ENCODE measurements around the gene ZNF337. TPM values are rescaled to one million over a fixed set of nuclear protein-coding genes. Genes with fewer than 3 reads are reported as not detected.

ZNF337 gene
- total and polyA plus RNA-seq, 2 of the 13 experiments (the other 11 are each of a cell fraction or from before 2014, with no cell fraction given), result 17.0 to 19.6 TPM

DNA sequence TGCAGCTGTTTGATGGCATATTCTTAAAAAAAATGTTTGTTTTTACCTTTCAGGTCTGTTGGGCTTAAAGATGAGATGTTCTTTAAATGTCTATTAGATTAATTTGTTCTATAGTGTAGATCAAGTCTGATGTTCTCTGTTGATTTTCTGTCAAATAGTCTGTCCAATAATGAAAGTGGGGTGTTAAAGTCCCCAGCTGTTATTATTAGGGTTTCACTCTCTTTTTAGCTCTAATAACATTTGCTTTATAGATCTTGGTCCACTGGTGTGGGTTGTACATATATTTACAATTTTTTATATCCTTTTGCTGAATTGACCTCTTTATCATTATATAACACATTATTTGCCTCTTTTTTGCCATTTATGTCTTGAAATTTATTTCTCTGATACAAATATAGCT, 11.0 kb upstream of the ZNF337 start:
- no peaks in the 10 kb centered on the region for H4K20me1 ChIP-seq (ENCODE audit: insufficient read depth, low read length)
- H3K27ac ChIP-seq (ENCODE audit: extremely low read length, insufficient read depth, low read length), result no peak overlapping the region
- ATAC-seq, result no peak
- FAIRE-seq, result no peak
- BruUV-seq (replicated peaks), result no TSS peak
- H3K4me3 ChIP-seq (replicated peaks in 1 of 3; ENCODE audit: insufficient read depth in 1 of 3, low read depth in 2 of 3, low read length in 3 of 3), result no peak overlapping the region
- H3K36me3 ChIP-seq (replicated peaks in 1 of 2; ENCODE audit: control insufficient read depth in 1 of 2, insufficient read depth in 2 of 2, low read length in 2 of 2), result peaks cover 0 to 1% of the 10 kb centered on the region in 2 experiments; a peak in 1 of 5 replicates
- no peaks in the 10 kb centered on the region for H3K27me3 ChIP-seq (ENCODE audit: control insufficient read depth in 1 of 2, insufficient read depth in 2 of 2, low read length in 2 of 2)
- peaks cover 2% of the 10 kb centered on the region for H3K79me2 ChIP-seq (ENCODE audit: insufficient read depth, low read length)
- H3K9me3 ChIP-seq (ENCODE audit: low read length), result no peaks in the 10 kb centered on the region
- in situ Hi-C loops (cut with HindIII; ENCODE audit: extremely low pct_ligation_motif_present, low pct_unique_long_range_greater_than_20kb), result no loop called here
- no peak overlapping the region for H3K9ac ChIP-seq (ENCODE audit: insufficient read depth, low read depth, low read length)
- intact Hi-C loops (cut with micrococcal nuclease; ENCODE audit: unreplicated experiment), result no loop called here
- H3K4me2 ChIP-seq (ENCODE audit: low read depth, low read length), result no peak overlapping the region
- peaks cover 29% of the 10 kb centered on the region for H3K4me1 ChIP-seq (ENCODE audit: insufficient read depth, low read length)
- ChIA-PET CTCF (ENCODE audit: low intra/inter-chr PET ratio, low total read pairs) (no interaction called here), POLR2A (no interaction called here)
- no peak overlapping the region for H2AFZ ChIP-seq (ENCODE audit: low read length)
- DNase-seq (ENCODE audit: low spot score), result no peak
- TF ChIP-seq MAF1 (CRISPR knock-in tag; IDR thresholded peaks at IDR 0.05; ENCODE audit: borderline replicate concordance), result no peak
- TF ChIP-seq SAFB2 (CRISPR knock-in tag; IDR thresholded peaks at IDR 0.05; ENCODE audit: borderline replicate concordance, low read depth), result no peak
- no peak for TF ChIP-seq ZNF879 (CRISPR knock-in tag; IDR thresholded peaks at IDR 0.05)
- TF ChIP-seq ZNF281 (CRISPR knock-in tag; IDR thresholded peaks at IDR 0.05; ENCODE audit: borderline replicate concordance), result no peak
- no peak for TF ChIP-seq BATF2 (CRISPR knock-in tag; IDR thresholded peaks at IDR 0.05)
- no peak for TF ChIP-seq DPF2 (CRISPR knock-in tag; IDR thresholded peaks at IDR 0.05; ENCODE audit: borderline replicate concordance, low read depth)
- no peak for TF ChIP-seq PRMT3 (CRISPR knock-in tag; IDR thresholded peaks at IDR 0.05; ENCODE audit: borderline replicate concordance, low read depth)
- TF ChIP-seq WIZ (CRISPR knock-in tag; IDR thresholded peaks at IDR 0.05), result no peak
- TF ChIP-seq, protein P1, sequence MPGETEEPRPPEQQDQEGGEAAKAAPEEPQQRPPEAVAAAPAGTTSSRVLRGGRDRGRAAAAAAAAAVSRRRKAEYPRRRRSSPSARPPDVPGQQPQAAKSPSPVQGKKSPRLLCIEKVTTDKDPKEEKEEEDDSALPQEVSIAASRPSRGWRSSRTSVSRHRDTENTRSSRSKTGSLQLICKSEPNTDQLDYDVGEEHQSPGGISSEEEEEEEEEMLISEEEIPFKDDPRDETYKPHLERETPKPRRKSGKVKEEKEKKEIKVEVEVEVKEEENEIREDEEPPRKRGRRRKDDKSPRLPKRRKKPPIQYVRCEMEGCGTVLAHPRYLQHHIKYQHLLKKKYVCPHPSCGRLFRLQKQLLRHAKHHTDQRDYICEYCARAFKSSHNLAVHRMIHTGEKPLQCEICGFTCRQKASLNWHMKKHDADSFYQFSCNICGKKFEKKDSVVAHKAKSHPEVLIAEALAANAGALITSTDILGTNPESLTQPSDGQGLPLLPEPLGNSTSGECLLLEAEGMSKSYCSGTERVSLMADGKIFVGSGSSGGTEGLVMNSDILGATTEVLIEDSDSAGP (CRISPR knock-in tag; IDR thresholded peaks at IDR 0.05; ENCODE audit: borderline replicate concordance), result no peak
- no peak for TF ChIP-seq FOXM1 (CRISPR knock-in tag; IDR thresholded peaks at IDR 0.05)
